Rectal smooth muscle tissue (tissue), 1 donor: ENCODE data around the gene SMOC2.

ENCODE experiments used
- H3K27ac ChIP-seq: one replicate; pipeline ENCODE4 v1.7.0; 2013; ENCODE audit warnings: low read depth, low read length, inconsistent platforms
- H3K27me3 ChIP-seq: one replicate; pipeline ENCODE4 v1.7.0; 2013; ENCODE audit warnings: low read length; ENCODE audit not compliant: control insufficient read depth, insufficient read depth
- H3K36me3 ChIP-seq: one replicate; pipeline ENCODE4 v1.7.0; 2013; ENCODE audit warnings: low read length; ENCODE audit not compliant: control insufficient read depth, insufficient read depth
- H3K4me1 ChIP-seq: one replicate; pipeline ENCODE4 v1.7.0; 2013; ENCODE audit warnings: low read length; ENCODE audit not compliant: control insufficient read depth, insufficient read depth
- H3K4me3 ChIP-seq: one replicate; pipeline ENCODE4 v1.7.0; 2013; ENCODE audit warnings: low read length
- H3K9ac ChIP-seq: one replicate; pipeline ENCODE4 v1.7.0; 2013; ENCODE audit warnings: low read length

The SMOC2 gene

GRCh38 chr6:168546730-168547129 is 105.7 kb downstream of the SMOC2 start:
- no peak overlapping the region for H3K4me3 ChIP-seq
- H3K4me1 ChIP-seq = no peaks in the 10 kb centered on the region
- no peak overlapping the region for H3K27ac ChIP-seq
- H3K36me3 ChIP-seq = no peaks in the 10 kb centered on the region
- H3K27me3 ChIP-seq = no peaks in the 10 kb centered on the region
- no peak overlapping the region for H3K9ac ChIP-seq

DNA sequence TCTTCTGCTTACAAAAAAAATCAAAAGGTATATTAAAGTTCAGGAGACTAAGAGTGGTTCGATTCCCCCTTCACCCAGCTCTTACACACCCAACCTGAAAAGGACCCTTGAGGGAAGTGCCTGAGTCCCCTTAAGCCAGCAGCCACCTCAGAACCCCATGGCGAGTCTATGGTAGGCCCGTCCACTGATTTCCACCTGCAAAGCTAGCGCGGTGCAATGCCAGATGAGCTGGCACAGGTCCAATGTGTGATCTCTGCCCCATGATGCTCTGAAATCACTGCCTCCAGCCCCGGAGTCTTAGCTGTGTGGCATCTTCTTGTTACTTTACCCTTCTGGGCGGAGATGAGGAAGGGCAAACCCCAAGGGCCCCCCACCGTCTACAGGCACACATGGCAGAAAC is 109.3 kb downstream of the SMOC2 start:
- Histone ChIP-seq H3K4me3 (no peak overlapping the region), H3K4me1 (no peaks in the 10 kb centered on the region), H3K27ac (no peak overlapping the region), H3K9ac (no peak overlapping the region), H3K27me3 (no peaks in the 10 kb centered on the region), H3K36me3 (no peaks in the 10 kb centered on the region)

GRCh38 chr6:168554472-168554871 is 113.5 kb downstream of the SMOC2 start:
- Histone ChIP-seq H3K36me3 (no peaks in the 10 kb centered on the region), H3K27me3 (no peaks in the 10 kb centered on the region), H3K4me1 (no peaks in the 10 kb centered on the region), H3K4me3 (no peak overlapping the region), H3K9ac (no peak overlapping the region), H3K27ac (no peak overlapping the region)

DNA sequence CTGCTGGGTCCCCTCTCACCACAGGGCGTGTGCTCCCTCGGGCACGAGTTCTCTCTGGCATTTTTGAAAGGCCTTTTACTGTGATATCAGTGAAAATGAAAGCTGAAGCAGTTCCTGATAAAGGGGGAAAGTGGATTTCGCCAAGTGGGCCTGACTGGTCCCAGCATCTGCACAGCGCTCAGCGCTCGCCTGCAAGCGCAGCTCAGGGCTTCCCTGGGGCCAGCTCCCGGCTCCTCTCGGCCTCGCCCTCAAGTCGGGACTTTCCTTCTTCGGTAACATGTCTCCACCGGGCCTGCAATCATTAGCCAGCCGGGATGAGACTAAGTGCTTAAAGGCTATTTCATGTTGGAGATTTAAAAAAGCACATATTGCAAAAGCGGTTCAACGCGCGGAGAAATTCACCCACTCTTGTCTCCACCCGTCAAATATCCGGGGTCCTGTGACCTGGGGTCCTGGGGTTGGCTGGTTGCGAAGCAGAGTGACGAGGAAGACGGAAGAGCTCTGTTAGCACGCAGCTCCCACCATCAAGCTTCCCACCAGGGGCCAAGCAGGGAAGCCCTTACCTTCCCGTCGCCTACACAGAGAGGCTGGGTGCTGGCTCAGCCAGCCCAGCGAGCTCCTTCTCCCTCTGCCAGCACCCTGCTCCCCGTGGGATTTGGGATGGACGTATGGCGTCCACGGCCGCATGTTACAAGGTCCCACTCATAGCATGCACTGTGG is 114.1 kb downstream of the SMOC2 start:
- H3K4me3 ChIP-seq = no peak overlapping the region
- no peaks in the 10 kb centered on the region for H3K4me1 ChIP-seq
- no peak overlapping the region for H3K27ac ChIP-seq
- no peaks in the 10 kb centered on the region for H3K36me3 ChIP-seq
- no peak overlapping the region for H3K9ac ChIP-seq
- H3K27me3 ChIP-seq = no peaks in the 10 kb centered on the region

DNA sequence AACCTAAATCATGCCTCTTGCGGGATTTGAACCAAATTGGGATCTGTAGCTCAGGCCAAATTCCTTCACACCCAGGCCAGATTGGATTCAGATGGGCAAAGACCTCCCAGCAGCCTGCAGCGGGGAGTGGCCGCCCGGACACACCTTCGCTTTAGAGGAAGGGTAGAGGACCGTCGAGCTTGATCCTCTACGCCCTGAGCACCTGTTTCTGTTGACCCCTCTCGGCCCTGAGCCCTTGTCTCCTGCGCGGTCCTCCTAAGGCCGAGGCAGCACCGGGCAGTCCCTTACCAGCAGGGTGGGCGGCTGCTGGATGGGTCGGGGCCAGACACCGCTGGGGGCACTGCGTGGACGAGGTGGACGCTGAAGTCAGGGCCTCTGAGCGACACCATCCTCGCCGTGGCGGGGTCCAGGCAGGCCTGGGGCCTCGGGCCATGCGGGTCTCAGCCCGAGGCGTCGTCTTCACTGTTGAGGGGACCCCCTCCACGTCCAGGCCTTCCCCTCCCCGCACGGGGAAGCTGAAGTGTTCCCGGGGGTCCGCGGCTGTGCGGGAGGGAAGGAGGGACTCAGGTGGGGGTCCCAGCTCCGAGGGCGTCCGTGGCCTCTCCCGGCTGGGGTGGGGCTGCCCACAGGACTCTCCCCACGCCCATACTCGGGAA is 114.8 kb downstream of the SMOC2 start:
- Histone ChIP-seq H3K4me3 (no peak overlapping the region), H3K9ac (no peak overlapping the region), H3K27me3 (no peaks in the 10 kb centered on the region), H3K27ac (no peak overlapping the region), H3K4me1 (no peaks in the 10 kb centered on the region), H3K36me3 (no peaks in the 10 kb centered on the region)

- no peak overlapping the region for H3K9ac ChIP-seq
- no peaks in the 10 kb centered on the region for H3K36me3 ChIP-seq
- no peak overlapping the region for H3K4me3 ChIP-seq
- no peaks in the 10 kb centered on the region for H3K27me3 ChIP-seq
- no peak overlapping the region for H3K27ac ChIP-seq
- no peaks in the 10 kb centered on the region for H3K4me1 ChIP-seq
Observed at GRCh38 chr6:168557512-168557911, 116.5 kb downstream of the SMOC2 start.

DNA sequence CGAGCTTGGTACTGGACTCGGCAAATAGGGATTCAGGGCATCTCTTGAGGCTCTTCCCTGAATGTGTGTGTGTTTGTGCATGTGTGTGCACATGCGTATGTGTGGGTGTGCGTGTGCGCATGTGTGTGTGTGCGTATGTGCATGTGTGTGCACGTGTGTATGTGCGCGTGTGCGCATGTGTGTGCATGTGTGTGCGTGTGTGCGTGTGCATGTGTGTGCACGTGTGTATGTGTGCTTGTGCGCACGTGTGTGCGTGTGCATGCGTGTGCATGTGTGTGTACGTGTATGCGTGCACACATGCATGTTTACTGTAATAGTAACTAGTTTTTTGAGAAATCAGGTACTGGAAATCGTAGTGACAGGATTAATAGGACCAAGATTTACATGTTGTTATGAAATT is 117.7 kb downstream of the SMOC2 start:
- no peaks in the 10 kb centered on the region for H3K36me3 ChIP-seq
- H3K27ac ChIP-seq = no peak overlapping the region
- no peak overlapping the region for H3K9ac ChIP-seq
- H3K4me3 ChIP-seq = no peak overlapping the region
- no peaks in the 10 kb centered on the region for H3K27me3 ChIP-seq
- no peaks in the 10 kb centered on the region for H3K4me1 ChIP-seq

DNA sequence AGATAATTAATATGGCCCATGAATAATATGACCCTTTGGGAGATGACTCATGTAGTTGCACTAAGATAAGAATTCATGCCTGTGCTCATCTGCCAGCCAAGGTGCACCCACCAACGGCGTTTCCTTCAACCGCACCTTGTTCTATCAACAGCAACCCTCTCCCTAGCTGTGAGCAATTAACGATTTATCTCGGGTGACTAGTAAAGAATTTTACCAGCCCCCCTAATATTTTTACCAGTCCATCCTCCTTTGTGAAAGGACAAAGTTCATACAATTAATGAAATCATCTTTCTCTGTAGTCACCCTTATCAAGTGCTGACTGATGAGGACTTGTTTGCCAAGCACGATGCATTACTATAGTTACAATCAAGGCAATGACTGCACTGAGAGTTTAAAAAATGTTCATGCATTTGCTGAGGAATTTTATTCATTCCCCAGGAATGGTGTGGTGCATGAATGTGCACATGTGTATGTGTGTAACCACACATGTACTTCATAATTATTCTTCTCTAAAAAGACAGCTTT is 118.7 kb downstream of the SMOC2 start:
- Histone ChIP-seq H3K27me3 (no peaks in the 10 kb centered on the region), H3K27ac (no peak overlapping the region), H3K36me3 (no peaks in the 10 kb centered on the region), H3K4me1 (no peaks in the 10 kb centered on the region), H3K9ac (no peak overlapping the region), H3K4me3 (no peak overlapping the region)

- no peak overlapping the region for H3K27ac ChIP-seq
- no peaks in the 10 kb centered on the region for H3K4me1 ChIP-seq
- H3K27me3 ChIP-seq = no peaks in the 10 kb centered on the region
- H3K9ac ChIP-seq = no peak overlapping the region
- H3K36me3 ChIP-seq = no peaks in the 10 kb centered on the region
- no peak overlapping the region for H3K4me3 ChIP-seq
Observed at GRCh38 chr6:168560126-168560525, 119.1 kb downstream of the SMOC2 start.

DNA sequence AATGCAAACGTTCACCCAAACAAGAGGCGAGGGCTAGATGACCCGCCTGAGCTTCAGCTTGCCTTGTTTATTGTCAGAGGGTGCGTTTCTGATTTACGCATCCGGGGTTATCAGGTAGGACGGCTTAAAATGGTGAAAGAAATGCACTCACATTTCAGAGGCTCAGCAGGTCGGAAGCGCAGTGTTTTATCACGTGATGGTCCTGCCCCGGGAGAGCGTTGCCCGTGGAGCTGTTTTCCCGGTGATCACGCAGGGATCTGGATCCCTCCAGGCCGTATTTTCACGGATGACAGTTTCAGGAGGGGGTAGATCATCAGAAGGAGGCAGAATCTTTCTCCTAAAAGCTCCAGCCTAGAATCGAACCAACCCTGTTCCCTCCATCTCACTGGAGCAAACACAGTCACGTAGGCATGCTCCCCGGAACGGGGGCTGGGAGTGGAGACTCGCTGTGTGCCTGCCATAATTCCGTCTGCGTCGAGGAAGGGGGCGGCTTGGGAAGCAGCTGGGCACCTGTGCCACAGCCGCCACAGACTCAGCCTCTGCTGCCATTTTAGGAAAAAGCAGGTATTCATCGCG is 121.7 kb downstream of the SMOC2 start:
- H3K4me1 ChIP-seq = no peaks in the 10 kb centered on the region
- no peak overlapping the region for H3K27ac ChIP-seq
- H3K9ac ChIP-seq = no peak overlapping the region
- no peaks in the 10 kb centered on the region for H3K27me3 ChIP-seq
- H3K4me3 ChIP-seq = no peak overlapping the region
- no peaks in the 10 kb centered on the region for H3K36me3 ChIP-seq

DNA sequence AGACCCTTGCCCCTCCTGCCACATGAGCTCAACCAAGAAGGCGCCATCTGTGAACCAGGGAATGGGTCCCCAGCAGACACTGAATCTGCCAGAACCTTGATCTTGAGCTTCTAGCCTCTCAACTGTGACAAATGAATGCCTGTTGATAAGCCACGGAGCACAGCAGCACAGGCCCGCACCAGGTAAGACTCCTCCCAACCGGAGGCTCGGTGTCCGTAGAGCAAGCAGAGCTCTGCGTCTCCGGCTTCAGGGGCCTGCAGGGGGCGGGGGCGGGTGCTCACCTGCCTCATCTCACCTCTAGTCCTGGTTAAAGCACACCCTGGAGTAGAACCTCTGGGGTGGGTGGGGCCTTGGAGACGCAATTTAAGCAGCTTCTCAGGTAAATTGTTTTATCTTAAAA is 122.7 kb downstream of the SMOC2 start:
- Histone ChIP-seq H3K4me3 (no peak overlapping the region), H3K27me3 (no peaks in the 10 kb centered on the region), H3K4me1 (no peaks in the 10 kb centered on the region), H3K9ac (no peak overlapping the region), H3K36me3 (no peaks in the 10 kb centered on the region), H3K27ac (no peak overlapping the region)

DNA sequence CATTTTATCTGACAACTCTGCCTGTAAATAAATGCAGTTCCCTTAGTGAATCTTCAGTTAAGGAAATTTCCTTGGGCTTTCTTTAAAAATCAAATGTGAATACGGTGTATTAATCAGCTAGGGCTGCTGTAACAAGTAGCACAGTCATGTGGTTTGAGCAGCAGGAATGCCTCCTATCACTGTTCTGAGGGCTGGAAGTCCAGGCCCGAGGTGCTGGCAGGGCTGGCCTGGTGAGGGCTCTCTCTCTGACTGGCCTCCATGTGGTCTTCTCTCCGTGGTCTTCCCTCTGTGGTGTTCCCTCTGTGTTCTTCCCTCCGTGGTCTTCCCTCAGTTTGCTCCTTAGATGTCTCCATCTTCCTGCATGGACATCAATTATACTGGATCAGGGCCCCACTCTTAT is 124.1 kb downstream of the SMOC2 start:
- Histone ChIP-seq H3K27ac (no peak overlapping the region), H3K27me3 (no peaks in the 10 kb centered on the region), H3K4me3 (no peak overlapping the region), H3K9ac (no peak overlapping the region), H3K36me3 (no peaks in the 10 kb centered on the region), H3K4me1 (no peaks in the 10 kb centered on the region)
